HepG2 (cell line): Measurements from ENCODE around the gene RING1. TPM values are rescaled to one million over a fixed set of nuclear protein-coding genes. Genes with fewer than 3 reads are reported as not detected.

Experiments
- CCDC6 ChIP-seq: sonication (generic); formaldehyde crosslinking; IDR thresholded peaks from 2 replicates; pipeline ENCODE4 v1.8.1; 2022; ENCODE audit warnings: mild to moderate bottlenecking, missing genetic modification reagents, moderate library complexity
- ETS1 ChIP-seq: sonication (generic); formaldehyde crosslinking; IDR thresholded peaks from 2 replicates; pipeline ENCODE4 v1.4.0; 2020; ENCODE audit warnings: missing genetic modification reagents
- GABPB1 ChIP-seq: IDR thresholded peaks from 2 replicates; pipeline ENCODE4 v1.6.1; 2016; ENCODE audit warnings: mild to moderate bottlenecking, missing genetic modification reagents, moderate library complexity, missing compliant biosample characterization
- GTF2F1 ChIP-seq: fragments of 150-350 bp; IDR thresholded peaks from 2 replicates; pipeline ENCODE4 v1.6.1; 2014; ENCODE audit warnings: low read length
- HES4 ChIP-seq: sonication (generic); formaldehyde crosslinking; IDR thresholded peaks from 2 replicates; pipeline ENCODE4 v1.9.0; 2021; ENCODE audit warnings: mild to moderate bottlenecking, missing genetic modification reagents, borderline replicate concordance
- HNRNPUL1 ChIP-seq: fragments of 200-400 bp; formaldehyde crosslinking; IDR thresholded peaks from 2 replicates; pipeline ENCODE4 v1.6.1; 2017; ENCODE audit warnings: low read depth, mild to moderate bottlenecking, low read length, moderate library complexity
- IRF1 ChIP-seq: sonication (generic); formaldehyde crosslinking; IDR thresholded peaks from 2 replicates; pipeline ENCODE4 v1.4.0; 2020; ENCODE audit warnings: low read depth, mild to moderate bottlenecking, missing genetic modification reagents
- KLF15 ChIP-seq: sonication (generic); formaldehyde crosslinking; IDR thresholded peaks from 2 replicates; pipeline ENCODE4 v1.8.1; 2023; ENCODE audit warnings: borderline replicate concordance, mild to moderate bottlenecking, inconsistent platforms, missing genetic modification reagents, mixed read lengths
- KMT2A ChIP-seq: sonication (generic); formaldehyde crosslinking; IDR thresholded peaks from 2 replicates; pipeline ENCODE4 v1.4.0; 2020; ENCODE audit warnings: missing genetic modification reagents
- MBNL3 ChIP-seq: fragments of 250-450 bp; sonication (Bioruptor Pico); conservative IDR thresholded peaks from 2 replicates; pipeline ENCODE4 v1.8.0; 2022; ENCODE audit warnings: mild to moderate bottlenecking, inconsistent platforms
- MED13 ChIP-seq: sonication (generic); formaldehyde crosslinking; IDR thresholded peaks from 2 replicates; pipeline ENCODE4 v1.5.0; 2020; ENCODE audit warnings: missing genetic modification reagents
- NCOR1 ChIP-seq: fragments of 200-600 bp; sonication (generic); IDR thresholded peaks from 2 replicates; pipeline ENCODE4 v1.7.0; 2017; ENCODE audit warnings: antibody characterized with exemption, low read length, borderline replicate concordance
- PRMT3 ChIP-seq: sonication (generic); formaldehyde crosslinking; IDR thresholded peaks from 2 replicates; pipeline ENCODE4 v1.8.1; 2022; ENCODE audit warnings: low read depth, mild to moderate bottlenecking, moderate library complexity, missing genetic modification reagents, borderline replicate concordance
- SKIL ChIP-seq: sonication (generic); formaldehyde crosslinking; IDR thresholded peaks from 2 replicates; pipeline ENCODE4 v1.8.0; 2022; ENCODE audit warnings: missing genetic modification reagents, mild to moderate bottlenecking, moderate library complexity, borderline replicate concordance
- SOX13 ChIP-seq, 3 experiments: fragments of 450-650 bp in 1 of 3; sonication (generic) in 1 of 3; formaldehyde crosslinking in 1 of 3; IDR thresholded peaks in 2 of 3; conservative IDR thresholded peaks in 1 of 3; 2 replicates each; pipeline versions ENCODE4 v1.5.0 to v1.6.1; 2016 to 2020; ENCODE audit warnings: antibody characterized with exemption in 1 of 3, mild to moderate bottlenecking in 1 of 3, missing compliant biosample characterization in 1 of 3, missing genetic modification reagents in 1 of 3, moderate library complexity in 1 of 3
- SOX6 ChIP-seq, 2 experiments: fragments of 450-650 bp in 1 of 2; sonication (generic) in 1 of 2; formaldehyde crosslinking in 1 of 2; IDR thresholded peaks; 2 replicates each; pipeline versions ENCODE4 v1.4.0 to v1.6.1; 2017 to 2020; ENCODE audit warnings: antibody characterized with exemption in 1 of 2, mild to moderate bottlenecking in 1 of 2, missing genetic modification reagents in 1 of 2
- ZBTB10 ChIP-seq: sonication (generic); formaldehyde crosslinking; IDR thresholded peaks from 2 replicates; pipeline ENCODE4 v1.4.0; 2020; ENCODE audit warnings: missing genetic modification reagents, borderline replicate concordance
- ZNF501 ChIP-seq: sonication (generic); formaldehyde crosslinking; IDR thresholded peaks from 2 replicates; pipeline ENCODE4 v1.5.1; 2020; ENCODE audit warnings: mild to moderate bottlenecking, moderate library complexity, missing genetic modification reagents
- ZNF704 ChIP-seq: sonication (generic); formaldehyde crosslinking; IDR thresholded peaks from 2 replicates; pipeline ENCODE4 v1.8.1; 2023; ENCODE audit warnings: mild to moderate bottlenecking, inconsistent platforms, moderate library complexity, missing genetic modification reagents, borderline replicate concordance
- polyA plus RNA-seq, 8 experiments: library from polyadenylated mRNA; depleted of rRNA in 3 of 8; stranded (reverse) in 7 of 8; unstranded in 1 of 8; fragments of >200 nt; fragmentation: Illumina TruSeq in 4 of 8; extraction: Trizol in 4 of 8; gene quantifications; 2 replicates each; pipeline versions ENCODE4 v1.2.1 to v1.2.3, GENCODE V29; 2011 to 2016; ENCODE audit warnings: low read depth in 4 of 8, missing spikeins in 1 of 8, mixed read lengths in 1 of 8; ENCODE audit not compliant: insufficient read depth in 1 of 8
- total RNA-seq, 5 experiments: library from RNA; depleted of rRNA; stranded (reverse); fragments of >200 nt; fragmentation: Illumina TruSeq; extraction: Trizol; gene quantifications; 2 replicates each; pipeline ENCODE4 v1.2.3, GENCODE V29; 2016; ENCODE audit warnings: low read depth in 1 of 5

Gene RING1
- total and polyA plus RNA-seq, 2 of the 13 experiments (the other 11 are each of a cell fraction or from before 2014, with no cell fraction given), result 23.9 to 33.6 TPM

- TF ChIP-seq ETS1 (CRISPR knock-in tag) (no peak), PRMT3 (CRISPR knock-in tag) (no peak), NCOR1 (no peak), ZNF704 (no peak), GABPB1 (CRISPR knock-in tag) (no peak), MED13 (CRISPR knock-in tag) (no peak), SKIL (no peak), HNRNPUL1 (no peak), IRF1 (CRISPR knock-in tag) (no peak), KMT2A (no peak), SOX13 (IDR thresholded peaks at IDR 0.05) (no peak), SOX13 (CRISPR knock-in tag; conservative IDR thresholded peaks at IDR 0.05 in 1 of 2, IDR thresholded peaks at IDR 0.05 in 1 of 2) (no peak), MBNL3 (CRISPR knock-in tag) (no peak), CCDC6 (no peak; the same call in 1 of the 2 replicates), KLF15 (CRISPR knock-in tag) (no peak), GTF2F1 (no peak), SOX6 (IDR thresholded peaks at IDR 0.05) (no peak), SOX6 (CRISPR knock-in tag; IDR thresholded peaks at IDR 0.05) (no peak), HES4 (no peak), ZBTB10 (CRISPR knock-in tag) (no peak), ZNF501 (CRISPR knock-in tag) (no peak; the same call in 1 of the 2 replicates)
These were observed 41.7 kb downstream of the RING1 start (continued) for GRCh38 chr6:33249732-33250630.
